WTC11 (cell line): ENCODE measurements around the gene AIG1.
"Not testable (repeated sequence)": the region's sequence is repeated elsewhere in the genome, so short reads cannot be mapped to it uniquely, and the experiment has no call there.

Experiments
- CTCF ChIP-seq: fragments of 200-600 bp; IDR thresholded peaks from 2 replicates; pipeline ENCODE4 v1.8.0; 2022; ENCODE audit warnings: antibody characterized with exemption
- MLX ChIP-seq: sonication (generic); formaldehyde crosslinking; IDR thresholded peaks from 2 replicates; pipeline ENCODE4 v1.8.1; 2023; ENCODE audit warnings: mild to moderate bottlenecking, missing genetic modification reagents, moderate library complexity
- NR3C1 ChIP-seq: sonication (generic); formaldehyde crosslinking; conservative IDR thresholded peaks from 2 replicates; pipeline ENCODE4 v1.8.1; 2023; ENCODE audit warnings: low read depth, mild to moderate bottlenecking, missing genetic modification reagents
- SP1 ChIP-seq: sonication (generic); formaldehyde crosslinking; conservative IDR thresholded peaks from 2 replicates; pipeline ENCODE4 v1.8.1; 2022; ENCODE audit warnings: missing genetic modification reagents

- TF ChIP-seq SP1 (CRISPR knock-in tag); MLX (CRISPR knock-in tag); CTCF; NR3C1 (CRISPR knock-in tag): not testable (repeated sequence)
Observed at GRCh38 chr6:143307760-143308159, 247.1 kb downstream of the AIG1 start.
